ENCODE results near the gene SYF2. TPM values are rescaled to one million over a fixed set of nuclear protein-coding genes. Genes with fewer than 3 reads are reported as not detected.

Gene SYF2
- total and polyA plus RNA-seq, 2 experiments from 2014 or later = 24.6 to 82.6 TPM

GRCh38 chr1:25247024-25247828, 14.9 kb upstream of the SYF2 start, which contains the start of gene RSRP1 (continued):
- TF ChIP-seq, protein P1, sequence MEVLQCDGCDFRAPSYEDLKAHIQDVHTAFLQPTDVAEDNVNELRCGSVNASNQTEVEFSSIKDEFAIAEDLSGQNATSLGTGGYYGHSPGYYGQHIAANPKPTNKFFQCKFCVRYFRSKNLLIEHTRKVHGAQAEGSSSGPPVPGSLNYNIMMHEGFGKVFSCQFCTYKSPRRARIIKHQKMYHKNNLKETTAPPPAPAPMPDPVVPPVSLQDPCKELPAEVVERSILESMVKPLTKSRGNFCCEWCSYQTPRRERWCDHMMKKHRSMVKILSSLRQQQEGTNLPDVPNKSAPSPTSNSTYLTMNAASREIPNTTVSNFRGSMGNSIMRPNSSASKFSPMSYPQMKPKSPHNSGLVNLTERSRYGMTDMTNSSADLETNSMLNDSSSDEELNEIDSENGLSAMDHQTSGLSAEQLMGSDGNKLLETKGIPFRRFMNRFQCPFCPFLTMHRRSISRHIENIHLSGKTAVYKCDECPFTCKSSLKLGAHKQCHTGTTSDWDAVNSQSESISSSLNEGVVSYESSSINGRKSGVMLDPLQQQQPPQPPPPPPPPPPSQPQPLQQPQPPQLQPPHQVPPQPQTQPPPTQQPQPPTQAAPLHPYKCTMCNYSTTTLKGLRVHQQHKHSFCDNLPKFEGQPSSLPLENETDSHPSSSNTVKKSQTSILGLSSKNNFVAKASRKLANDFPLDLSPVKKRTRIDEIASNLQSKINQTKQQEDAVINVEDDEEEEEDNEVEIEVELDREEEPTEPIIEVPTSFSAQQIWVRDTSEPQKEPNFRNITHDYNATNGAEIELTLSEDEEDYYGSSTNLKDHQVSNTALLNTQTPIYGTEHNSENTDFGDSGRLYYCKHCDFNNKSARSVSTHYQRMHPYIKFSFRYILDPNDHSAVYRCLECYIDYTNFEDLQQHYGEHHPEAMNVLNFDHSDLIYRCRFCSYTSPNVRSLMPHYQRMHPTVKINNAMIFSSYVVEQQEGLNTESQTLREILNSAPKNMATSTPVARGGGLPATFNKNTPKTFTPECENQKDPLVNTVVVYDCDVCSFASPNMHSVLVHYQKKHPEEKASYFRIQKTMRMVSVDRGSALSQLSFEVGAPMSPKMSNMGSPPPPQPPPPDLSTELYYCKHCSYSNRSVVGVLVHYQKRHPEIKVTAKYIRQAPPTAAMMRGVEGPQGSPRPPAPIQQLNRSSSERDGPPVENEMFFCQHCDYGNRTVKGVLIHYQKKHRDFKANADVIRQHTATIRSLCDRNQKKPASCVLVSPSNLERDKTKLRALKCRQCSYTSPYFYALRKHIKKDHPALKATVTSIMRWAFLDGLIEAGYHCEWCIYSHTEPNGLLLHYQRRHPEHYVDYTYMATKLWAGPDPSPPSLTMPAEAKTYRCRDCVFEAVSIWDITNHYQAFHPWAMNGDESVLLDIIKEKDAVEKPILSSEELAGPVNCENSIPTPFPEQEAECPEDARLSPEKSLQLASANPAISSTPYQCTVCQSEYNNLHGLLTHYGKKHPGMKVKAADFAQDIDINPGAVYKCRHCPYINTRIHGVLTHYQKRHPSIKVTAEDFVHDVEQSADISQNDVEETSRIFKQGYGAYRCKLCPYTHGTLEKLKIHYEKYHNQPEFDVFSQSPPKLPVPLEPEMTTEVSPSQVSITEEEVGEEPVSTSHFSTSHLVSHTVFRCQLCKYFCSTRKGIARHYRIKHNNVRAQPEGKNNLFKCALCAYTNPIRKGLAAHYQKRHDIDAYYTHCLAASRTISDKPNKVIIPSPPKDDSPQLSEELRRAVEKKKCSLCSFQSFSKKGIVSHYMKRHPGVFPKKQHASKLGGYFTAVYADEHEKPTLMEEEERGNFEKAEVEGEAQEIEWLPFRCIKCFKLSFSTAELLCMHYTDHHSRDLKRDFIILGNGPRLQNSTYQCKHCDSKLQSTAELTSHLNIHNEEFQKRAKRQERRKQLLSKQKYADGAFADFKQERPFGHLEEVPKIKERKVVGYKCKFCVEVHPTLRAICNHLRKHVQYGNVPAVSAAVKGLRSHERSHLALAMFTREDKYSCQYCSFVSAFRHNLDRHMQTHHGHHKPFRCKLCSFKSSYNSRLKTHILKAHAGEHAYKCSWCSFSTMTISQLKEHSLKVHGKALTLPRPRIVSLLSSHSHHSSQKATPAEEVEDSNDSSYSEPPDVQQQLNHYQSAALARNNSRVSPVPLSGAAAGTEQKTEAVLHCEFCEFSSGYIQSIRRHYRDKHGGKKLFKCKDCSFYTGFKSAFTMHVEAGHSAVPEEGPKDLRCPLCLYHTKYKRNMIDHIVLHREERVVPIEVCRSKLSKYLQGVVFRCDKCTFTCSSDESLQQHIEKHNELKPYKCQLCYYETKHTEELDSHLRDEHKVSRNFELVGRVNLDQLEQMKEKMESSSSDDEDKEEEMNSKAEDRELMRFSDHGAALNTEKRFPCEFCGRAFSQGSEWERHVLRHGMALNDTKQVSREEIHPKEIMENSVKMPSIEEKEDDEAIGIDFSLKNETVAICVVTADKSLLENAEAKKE (CRISPR knock-in tag; IDR thresholded peaks at IDR 0.05) = no peak
- TF ChIP-seq POLR2AphosphoS5 (IDR thresholded peaks at IDR 0.05; ENCODE audit: low read depth) (peak; percentile 100), JUNB (IDR thresholded peaks at IDR 0.05; ENCODE audit: unreplicated experiment) (no peak), ETS1 (IDR thresholded peaks at IDR 0.05) (0 out of 2 replicates have a peak, but pooled peaks have one; percentile 46), NANOG (IDR thresholded peaks at IDR 0.05; ENCODE audit: borderline replicate concordance) (no peak), CREB1 (CRISPR knock-in tag; IDR thresholded peaks at IDR 0.05; ENCODE audit: low read depth) (peak; percentile 65)
- TF ChIP-seq, protein P2, sequence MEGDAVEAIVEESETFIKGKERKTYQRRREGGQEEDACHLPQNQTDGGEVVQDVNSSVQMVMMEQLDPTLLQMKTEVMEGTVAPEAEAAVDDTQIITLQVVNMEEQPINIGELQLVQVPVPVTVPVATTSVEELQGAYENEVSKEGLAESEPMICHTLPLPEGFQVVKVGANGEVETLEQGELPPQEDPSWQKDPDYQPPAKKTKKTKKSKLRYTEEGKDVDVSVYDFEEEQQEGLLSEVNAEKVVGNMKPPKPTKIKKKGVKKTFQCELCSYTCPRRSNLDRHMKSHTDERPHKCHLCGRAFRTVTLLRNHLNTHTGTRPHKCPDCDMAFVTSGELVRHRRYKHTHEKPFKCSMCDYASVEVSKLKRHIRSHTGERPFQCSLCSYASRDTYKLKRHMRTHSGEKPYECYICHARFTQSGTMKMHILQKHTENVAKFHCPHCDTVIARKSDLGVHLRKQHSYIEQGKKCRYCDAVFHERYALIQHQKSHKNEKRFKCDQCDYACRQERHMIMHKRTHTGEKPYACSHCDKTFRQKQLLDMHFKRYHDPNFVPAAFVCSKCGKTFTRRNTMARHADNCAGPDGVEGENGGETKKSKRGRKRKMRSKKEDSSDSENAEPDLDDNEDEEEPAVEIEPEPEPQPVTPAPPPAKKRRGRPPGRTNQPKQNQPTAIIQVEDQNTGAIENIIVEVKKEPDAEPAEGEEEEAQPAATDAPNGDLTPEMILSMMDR (conservative IDR thresholded peaks at IDR 0.05; ENCODE audit: low read depth in 2 of 2) = no peak
